H1 (cell line): Measurements from ENCODE around the gene PGK1. TPM values are rescaled to one million over a fixed set of nuclear protein-coding genes. Genes with fewer than 3 reads are reported as not detected.

Experiments used
- CTCF ChIA-PET: fragments of 300-600 bp; sonication (Branson Sonifier 250); formaldehyde crosslinking; loops from one replicate; lab custom pipeline; 2021; ENCODE audit not compliant: partially characterized antibody; lab: Charles Lee
- POLR2A ChIA-PET: fragments of 300-600 bp; sonication (Branson Sonifier 250); formaldehyde crosslinking; loops from one replicate; lab custom pipeline; 2021; ENCODE audit warnings: inconsistent platforms; ENCODE audit not compliant: partially characterized antibody; lab: Charles Lee
- DNase-seq, 2 experiments: peaks; one replicate each; pipeline versions ENCODE4 v3.0.0 to v3.0.0-alpha.2; 2010 to 2022; ENCODE audit warnings: low spot score in 2 of 2, low read depth in 1 of 2, mixed read lengths in 1 of 2
- FAIRE-seq: peaks from 2 replicates; lab custom pipeline; 2011; peaks lifted over from hg19 to GRCh38; lab: Jason Lieb, UNC
- H2AFZ ChIP-seq: 2 replicates; pipeline ENCODE4 v1.8.1; 2012; ENCODE audit warnings: low read length, inconsistent platforms
- H2AK5ac ChIP-seq: 2 replicates; pipeline ENCODE4 v1.6.1; 2013; ENCODE audit warnings: low read depth, low read length
- H2BK120ac ChIP-seq: replicated peaks from 2 replicates; pipeline ENCODE3; 2013; ENCODE audit warnings: low read depth, low read length, inconsistent platforms
- H2BK12ac ChIP-seq: 2 replicates; pipeline ENCODE4 v1.6.1; 2013; ENCODE audit warnings: low read depth, low read length
- H2BK15ac ChIP-seq: 2 replicates; pipeline ENCODE4 v1.6.1; 2013; ENCODE audit warnings: low read length
- H2BK20ac ChIP-seq: 2 replicates; pipeline ENCODE4 v1.6.1; 2013; ENCODE audit warnings: low read length
- H2BK5ac ChIP-seq: 2 replicates; pipeline ENCODE4 v1.6.1; 2013; ENCODE audit warnings: low read depth, low read length
- H3K14ac ChIP-seq: 2 replicates; pipeline ENCODE4 v1.6.1; 2013; ENCODE audit warnings: inconsistent platforms; ENCODE audit not compliant: insufficient read length
- H3K18ac ChIP-seq: 2 replicates; pipeline ENCODE4 v1.6.1; 2013; ENCODE audit warnings: low read length; ENCODE audit errors: extremely low read depth
- H3K23ac ChIP-seq: 2 replicates; pipeline ENCODE4 v1.6.1; 2013; ENCODE audit warnings: inconsistent platforms; ENCODE audit not compliant: insufficient read length
- H3K23me2 ChIP-seq: 2 replicates; pipeline ENCODE4 v1.6.1; 2013; ENCODE audit warnings: low read depth, low read length
- H3K27ac ChIP-seq: 2 replicates; pipeline ENCODE4 v1.6.1; 2011; ENCODE audit warnings: low read depth, low read length, inconsistent platforms
- H3K27me3 ChIP-seq, 4 experiments: replicated peaks in 1 of 4; 1 replicate in 1 of 4; 2 replicates in 3 of 4; pipeline versions ENCODE4 v1.6.1 to v1.8.1; 2011 to 2013; ENCODE audit warnings: low read length in 3 of 4, mild to moderate bottlenecking in 3 of 4, inconsistent platforms in 2 of 4, mixed read lengths in 2 of 4, moderate library complexity in 1 of 4; ENCODE audit not compliant: control insufficient read depth in 3 of 4, insufficient read depth in 3 of 4; ENCODE audit errors: extremely low read depth in 1 of 4
- H3K36me3 ChIP-seq, 4 experiments: 2 replicates each; pipeline versions ENCODE4 v1.6.1 to v1.8.1; 2011 to 2013; ENCODE audit warnings: mild to moderate bottlenecking in 4 of 4, low read length in 3 of 4, moderate library complexity in 2 of 4, control low read depth in 1 of 4, inconsistent platforms in 1 of 4; ENCODE audit not compliant: insufficient read depth in 4 of 4, control insufficient read depth in 2 of 4
- H3K4ac ChIP-seq: replicated peaks from 2 replicates; pipeline ENCODE3; 2013; ENCODE audit warnings: low read length, low read depth, mixed read lengths, inconsistent platforms; ENCODE audit not compliant: insufficient read length
- H3K4me1 ChIP-seq, 4 experiments: replicated peaks in 1 of 4; 1 replicate in 1 of 4; 2 replicates in 3 of 4; pipeline versions ENCODE4 v1.6.1 to v1.8.1; 2011 to 2013; ENCODE audit warnings: low read length in 3 of 4, inconsistent platforms in 2 of 4, mixed read lengths in 1 of 4; ENCODE audit not compliant: insufficient read depth in 4 of 4, control insufficient read depth in 3 of 4
- H3K4me2 ChIP-seq, 2 experiments: 2 replicates each; pipeline versions ENCODE4 v1.6.1 to v1.8.1; 2011 to 2013; ENCODE audit warnings: low read depth in 2 of 2, low read length in 2 of 2, control low read depth in 1 of 2, inconsistent platforms in 1 of 2, mild to moderate bottlenecking in 1 of 2; ENCODE audit not compliant: insufficient read depth in 1 of 2
- H3K4me3 ChIP-seq, 4 experiments: fragments of 200-600, 300-600 bp in 1 of 4; sonication (generic), shearing (Covaris generic), sonication (Bioruptor Twin) in 1 of 4; 2 replicates each; pipeline versions ENCODE4 v1.5.1 to v1.8.1; 2011 to 2016; ENCODE audit warnings: low read length in 4 of 4, low read depth in 3 of 4, control low read depth in 2 of 4, inconsistent platforms in 2 of 4, mild to moderate bottlenecking in 2 of 4, mixed read lengths in 1 of 4, moderate library complexity in 1 of 4; ENCODE audit not compliant: insufficient read depth in 2 of 4; ENCODE audit errors: extremely low read depth in 1 of 4
- H3K56ac ChIP-seq: replicated peaks from 2 replicates; pipeline ENCODE3; 2013; ENCODE audit warnings: low read depth, mild to moderate bottlenecking, mixed read lengths, low read length, inconsistent platforms; ENCODE audit not compliant: insufficient read length
- H3K79me1 ChIP-seq: 2 replicates; pipeline ENCODE4 v1.6.1; 2013; ENCODE audit warnings: low read depth, low read length, control low read depth
- H3K79me2 ChIP-seq, 2 experiments: 2 replicates each; pipeline versions ENCODE4 v1.6.1 to v1.8.1; 2012 to 2013; ENCODE audit warnings: low read length in 2 of 2, mild to moderate bottlenecking in 2 of 2, inconsistent platforms in 1 of 2; ENCODE audit not compliant: insufficient read depth in 2 of 2, control insufficient read depth in 1 of 2
- H3K9ac ChIP-seq, 4 experiments: replicated peaks in 1 of 4; 1 replicate in 1 of 4; 2 replicates in 3 of 4; pipeline versions ENCODE4 v1.6.1 to v1.8.1; 2011 to 2013; ENCODE audit warnings: low read depth in 3 of 4, low read length in 3 of 4, control low read depth in 2 of 4, mild to moderate bottlenecking in 2 of 4, moderate library complexity in 2 of 4, inconsistent platforms in 1 of 4; ENCODE audit errors: extremely low read depth in 1 of 4
- H3K9me3 ChIP-seq, 2 experiments: 2 replicates each; pipeline versions ENCODE4 v1.6.1 to v1.8.1; 2012 to 2013; ENCODE audit warnings: mild to moderate bottlenecking in 2 of 2, moderate library complexity in 2 of 2, control low read depth in 1 of 2, inconsistent platforms in 1 of 2, low read depth in 1 of 2, low read length in 1 of 2, mixed read lengths in 1 of 2; ENCODE audit not compliant: insufficient read depth in 2 of 2
- H4K20me1 ChIP-seq, 2 experiments: replicated peaks in 1 of 2; 2 replicates each; pipeline versions ENCODE3 to v1.8.1; 2011 to 2013; ENCODE audit warnings: inconsistent platforms in 2 of 2, low read length in 2 of 2, mild to moderate bottlenecking in 1 of 2; ENCODE audit not compliant: insufficient read depth in 2 of 2, control insufficient read depth in 1 of 2
- H4K5ac ChIP-seq: 2 replicates; pipeline ENCODE4 v1.6.1; 2013; ENCODE audit warnings: low read length, low read depth, mixed read lengths, inconsistent platforms; ENCODE audit not compliant: insufficient read length
- H4K8ac ChIP-seq: 2 replicates; pipeline ENCODE4 v1.8.0; 2013; ENCODE audit warnings: mild to moderate bottlenecking, moderate library complexity, low read length, inconsistent platforms; ENCODE audit not compliant: insufficient read depth; ENCODE audit errors: extremely low read depth
- H4K91ac ChIP-seq: replicated peaks from 2 replicates; pipeline ENCODE3; 2013; ENCODE audit warnings: low read length, mixed read lengths, inconsistent platforms; ENCODE audit not compliant: insufficient read length
- E2F6 ChIP-seq: IDR thresholded peaks from 2 replicates; pipeline ENCODE4 v1.6.1; 2012; ENCODE audit warnings: inconsistent platforms
- KDM1A ChIP-seq: fragments of 200-600, 300-600 bp; sonication (generic); IDR thresholded peaks from 2 replicates; pipeline ENCODE4 v1.7.1; 2016; ENCODE audit warnings: mild to moderate bottlenecking, low read length, borderline replicate concordance
- NRF1 ChIP-seq: IDR thresholded peaks from 2 replicates; pipeline ENCODE4 v1.6.1; 2011; ENCODE audit warnings: mild to moderate bottlenecking, low read depth, low read length, improper control_type of control experiment
- SAP30 ChIP-seq: fragments of 300-600 bp; sonication (generic); IDR thresholded peaks from 2 replicates; pipeline ENCODE4 v1.7.1; 2012; ENCODE audit warnings: low read length, moderate library complexity, mild to moderate bottlenecking, inconsistent platforms; ENCODE audit not compliant: insufficient read depth, insufficient replicate concordance
- SP2 ChIP-seq: IDR thresholded peaks from 2 replicates; pipeline ENCODE4 v1.6.1; 2012; ENCODE audit warnings: mild to moderate bottlenecking, low read length, inconsistent platforms
- WGBS, 2 experiments: shearing (Covaris generic) in 1 of 2; methylation state at CpG; one replicate each; pipeline versions ENCODE4 v1.1.6 to v1.1.7; 2013 to 2015; ENCODE audit warnings: low lambda C conversion rate in 2 of 2, mixed read lengths in 2 of 2, inconsistent platforms in 1 of 2, low coverage in 1 of 2, missing lambda C conversion rate in 1 of 2; ENCODE audit not compliant: insufficient replicate concordance in 2 of 2, insufficient coverage in 1 of 2, insufficient read length in 1 of 2; ENCODE audit errors: extremely low coverage in 1 of 2, missing lambda C conversion rate in 1 of 2; 5-methylcytosine and 5-hydroxymethylcytosine counted together
- polyA plus RNA-seq, 7 experiments: library from polyadenylated mRNA; depleted of rRNA in 3 of 7; stranded (reverse) in 5 of 7; unstranded in 2 of 7; fragments of >200 nt in 5 of 7; fragments of 200-250 nt in 2 of 7; gene quantifications; 1 replicate in 5 of 7; 2 replicates in 1 of 7; 4 replicates in 1 of 7; pipeline versions ENCODE4 v1.2.1 to v1.2.3, GENCODE V29; 2011 to 2013; ENCODE audit warnings: missing spikeins in 2 of 7, mixed read lengths in 2 of 7
- total RNA-seq: library from RNA; stranded (reverse); fragmentation: NEBNext Ultra II Directional; extraction: Animal tissue kit (Norgen Biotek cat#: 25700); gene quantifications from 2 replicates; pipeline ENCODE4 v1.2.1, GENCODE V29; 2021

Gene PGK1
- total and polyA plus RNA-seq, 2 of the 8 experiments (the other 6 are each of a cell fraction or from before 2014, with no cell fraction given): 328 to 427 TPM

- no peak for FAIRE-seq
- TF ChIP-seq E2F6 (no peak), SP2 (no peak), SAP30 (no peak), NRF1 (no peak), KDM1A (no peak)
Measured at GRCh38 chrX:78106651-78106986, 2.6 kb downstream of the PGK1 start.

More at GRCh38 chrX:78106651-78106986, 2.6 kb downstream of the PGK1 start:
- Histone ChIP-seq H3K9ac (peak overlapping the region in 1 of 4 experiments; percentile 49; a peak in 1 of 7 replicates), H2BK12ac (no peak overlapping the region), H3K14ac (no peak overlapping the region), H3K18ac (no peak overlapping the region), H3K27me3 (peaks cover 0 to 5% (median 0%) of the 10 kb centered on the region in 4 experiments; a peak in 1 of 7 replicates), H3K4me2 (peak overlapping the region; percentile 80 to 89), H3K27ac (no peak overlapping the region), H4K91ac (no peak overlapping the region), H2BK20ac (no peak overlapping the region), H3K4me1 (no peaks in the 10 kb centered on the region; a peak in 1 of 7 replicates), H3K23me2 (peaks cover 3% of the 10 kb centered on the region), H2BK5ac (no peak overlapping the region), H2BK120ac (no peak overlapping the region), H3K79me1 (no peaks in the 10 kb centered on the region), H3K9me3 (no peaks in the 10 kb centered on the region), H3K56ac (no peak overlapping the region), H3K4ac (no peak overlapping the region), H4K20me1 (peaks cover 10 to 22% of the 10 kb centered on the region in 2 experiments), H3K79me2 (peaks cover 35 to 74% of the 10 kb centered on the region in 2 experiments), H3K4me3 (peak overlapping the region in 3 of 4 experiments; percentile 33 to 99 (median 85); a peak in 3 of 8 replicates), H2AFZ (no peak overlapping the region), H2AK5ac (no peak overlapping the region), H4K5ac (no peak overlapping the region), H4K8ac (no peak overlapping the region), H3K36me3 (peaks cover 0 to 38% (median 3%) of the 10 kb centered on the region in 4 experiments; a peak in 4 of 8 replicates), H3K23ac (no peak overlapping the region), H2BK15ac (no peak overlapping the region)
- DNase-seq: no peak
- no CpG with 5 or more reads among the region's 1 CpG for WGBS, 2 experiments
- CTCF ChIA-PET: no interaction called here
- POLR2A ChIA-PET: interaction anchor here (1.1 to 1.6 kb wide), 2 partner anchors 10 to 12 kb away, joined by 3 to 4 read pairs; no protein-coding TSS in a partner anchor
